ENCODE data around the gene AMER2. TPM values are rescaled to one million over a fixed set of nuclear protein-coding genes. Genes with fewer than 3 reads are reported as not detected.

Gene AMER2
- total and polyA plus RNA-seq, 9 of the 15 experiments (the other 6 are each of a cell fraction or from before 2014, with no cell fraction given) = not detected

GRCh38 chr13:25203127-25203740, 31.1 kb upstream of the AMER2 start:
- ATAC-seq = no peak

More at GRCh38 chr13:25203127-25203740, 31.1 kb upstream of the AMER2 start:
- Histone ChIP-seq H3K4me2 (ENCODE audit: insufficient read depth, low read length) (no peak overlapping the region), H3K4me1 (replicated peaks in 1 of 2; ENCODE audit: control insufficient read depth in 2 of 2, insufficient read depth in 2 of 2, low read length in 2 of 2) (no peaks in the 10 kb centered on the region; a peak in 1 of 5 replicates), H3K27ac (ENCODE audit: extremely low read depth, low read depth, low read length) (no peak overlapping the region), H2AFZ (ENCODE audit: low read depth, low read length) (no peak overlapping the region), H3K9me1 (ENCODE audit: control insufficient read depth, insufficient read depth, low read length) (no peaks in the 10 kb centered on the region), H3K27me3 (ENCODE audit: control insufficient read depth in 2 of 2, insufficient read depth in 2 of 2, low read length in 2 of 2) (peaks cover 16 to 42% of the 10 kb centered on the region in 2 experiments), H3K4me3 (no peak overlapping the region), H4K20me1 (replicated peaks; ENCODE audit: control insufficient read depth, insufficient read depth, low read length) (no peaks in the 10 kb centered on the region), H3K79me2 (ENCODE audit: control insufficient read depth, insufficient read depth, low read length) (no peaks in the 10 kb centered on the region), H3K9ac (ENCODE audit: insufficient read depth in 1 of 2, low read depth in 2 of 2, low read length in 2 of 2) (no peak overlapping the region), H3K9me3 (replicated peaks; ENCODE audit: control insufficient read depth, insufficient read depth, low read depth, low read length) (no peaks in the 10 kb centered on the region), H3K36me3 (ENCODE audit: control insufficient read depth, insufficient read depth, low read length) (no peaks in the 10 kb centered on the region)
- in situ Hi-C loops (cut with MboI) = no loop called here
- POLR2A ChIA-PET = no interaction called here
- 4% methylated on average over 16 of the region's 17 CpGs for WGBS (ENCODE audit: insufficient coverage, low coverage, missing lambda C conversion rate)
- CTCF ChIA-PET (ENCODE audit: low intra/inter-chr PET ratio) = no interaction called here
- TF ChIP-seq SNRNP70 (optimal IDR thresholded peaks at IDR 0.05; ENCODE audit: low read depth, low read length) = no peak
- no peak for TF ChIP-seq MTF1 (CRISPR knock-in tag; IDR thresholded peaks at IDR 0.05; ENCODE audit: borderline replicate concordance)
- no peak for TF ChIP-seq TFE3 (CRISPR knock-in tag; IDR thresholded peaks at IDR 0.05)
- no peak for TF ChIP-seq TAL1 (IDR thresholded peaks at IDR 0.05)
- no peak for TF ChIP-seq HIVEP1 (CRISPR knock-in tag; IDR thresholded peaks at IDR 0.05)
- no peak for TF ChIP-seq ZC3H11A (IDR thresholded peaks at IDR 0.05; ENCODE audit: low read depth, low read length)
- TF ChIP-seq, protein P1, sequence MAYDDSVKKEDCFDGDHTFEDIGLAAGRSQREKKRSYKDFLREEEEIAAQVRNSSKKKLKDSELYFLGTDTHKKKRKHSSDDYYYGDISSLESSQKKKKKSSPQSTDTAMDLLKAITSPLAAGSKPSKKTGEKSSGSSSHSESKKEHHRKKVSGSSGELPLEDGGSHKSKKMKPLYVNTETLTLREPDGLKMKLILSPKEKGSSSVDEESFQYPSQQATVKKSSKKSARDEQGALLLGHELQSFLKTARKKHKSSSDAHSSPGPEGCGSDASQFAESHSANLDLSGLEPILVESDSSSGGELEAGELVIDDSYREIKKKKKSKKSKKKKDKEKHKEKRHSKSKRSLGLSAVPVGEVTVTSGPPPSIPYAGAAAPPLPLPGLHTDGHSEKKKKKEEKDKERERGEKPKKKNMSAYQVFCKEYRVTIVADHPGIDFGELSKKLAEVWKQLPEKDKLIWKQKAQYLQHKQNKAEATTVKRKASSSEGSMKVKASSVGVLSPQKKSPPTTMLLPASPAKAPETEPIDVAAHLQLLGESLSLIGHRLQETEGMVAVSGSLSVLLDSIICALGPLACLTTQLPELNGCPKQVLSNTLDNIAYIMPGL (CRISPR knock-in tag; IDR thresholded peaks at IDR 0.05) = no peak
- TF ChIP-seq ARID4B (CRISPR knock-in tag; IDR thresholded peaks at IDR 0.05) = no peak
- no peak for DNase-seq (ENCODE audit: extremely low read depth in 1 of 4, low spot score in 3 of 4)
- no TSS peak for BruUV-seq (replicated peaks)
- no peak for FAIRE-seq
- intact Hi-C loops (cut with micrococcal nuclease) = no loop called here

Measured in K562 (cell line).